ENCODE data around the gene FEN1. TPM values are rescaled to one million over a fixed set of nuclear protein-coding genes. Genes with fewer than 3 reads are reported as not detected.

FEN1 gene
- total RNA-seq, 4 donors from 2014 or later, result 7.1 to 14.2 (median 8.1) TPM

DNA sequence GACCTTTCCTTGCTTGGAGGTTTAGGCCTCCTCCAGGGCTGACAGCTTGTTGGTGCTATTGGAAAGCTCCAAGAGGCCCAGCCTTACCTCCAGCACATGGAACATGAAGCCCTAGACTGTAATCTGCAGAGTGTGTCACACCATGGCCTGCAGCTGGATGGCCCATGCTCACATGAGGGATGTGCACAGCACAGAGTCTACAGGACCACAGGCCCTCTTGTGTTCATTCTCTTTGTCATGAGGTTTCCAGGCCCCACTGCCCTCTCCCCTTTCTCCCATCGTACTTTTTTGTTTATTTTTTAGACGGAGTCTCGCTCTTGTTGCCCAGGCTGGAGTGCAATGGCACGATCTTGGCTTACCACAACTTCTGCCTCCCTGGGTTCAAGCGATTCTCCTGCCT, 14.1 kb downstream of the FEN1 start:
- 78 to 92% methylated on average over 5 of the region's 5 CpGs for whole genome bisulfite sequencing, 2 donors (ENCODE audit: low coverage in 1 of 2)
- Histone ChIP-seq H3K27ac (no peak overlapping the region), H3K36me3 (peaks cover 0 to 98% of the 10 kb centered on the region in 2 donors), H3K27me3 (no peaks in the 10 kb centered on the region), H3K9me3 (no peaks in the 10 kb centered on the region), H3K4me1 (no peaks in the 10 kb centered on the region), H3K4me3 (no peak overlapping the region)
- TF ChIP-seq POLR2AphosphoS5 (IDR thresholded peaks at IDR 0.05), result no peak
- TF ChIP-seq POLR2A (IDR thresholded peaks at IDR 0.05), result no peak
- TF ChIP-seq EP300 (IDR thresholded peaks at IDR 0.05), result no peak
- TF ChIP-seq CTCF (IDR thresholded peaks at IDR 0.05), result no peak
- no peak for ATAC-seq

- Histone ChIP-seq H3K4me1 (peaks cover 0 to 10% (median 2%) of the 10 kb centered on the region in 3 donors), H3K4me3 (no peak overlapping the region), H3K27ac (no peak overlapping the region), H3K9me3 (no peaks in the 10 kb centered on the region), H3K27me3 (no peaks in the 10 kb centered on the region), H3K36me3 (peaks cover 0 to 75% of the 10 kb centered on the region in 2 donors)
- ATAC-seq, result no peak
- no peak for TF ChIP-seq POLR2AphosphoS5 (IDR thresholded peaks at IDR 0.05)
- no peak for TF ChIP-seq EP300 (IDR thresholded peaks at IDR 0.05)
- TF ChIP-seq CTCF (IDR thresholded peaks at IDR 0.05), result no peak
- no peak for TF ChIP-seq POLR2A (IDR thresholded peaks at IDR 0.05)
- 50 to 96% methylated on average over 1 to 5 of the region's 8 CpGs for WGBS, 2 donors (ENCODE audit: low coverage in 1 of 2)
Observed at GRCh38 chr11:61810671-61811175, 18.0 kb downstream of the FEN1 start.

DNA sequence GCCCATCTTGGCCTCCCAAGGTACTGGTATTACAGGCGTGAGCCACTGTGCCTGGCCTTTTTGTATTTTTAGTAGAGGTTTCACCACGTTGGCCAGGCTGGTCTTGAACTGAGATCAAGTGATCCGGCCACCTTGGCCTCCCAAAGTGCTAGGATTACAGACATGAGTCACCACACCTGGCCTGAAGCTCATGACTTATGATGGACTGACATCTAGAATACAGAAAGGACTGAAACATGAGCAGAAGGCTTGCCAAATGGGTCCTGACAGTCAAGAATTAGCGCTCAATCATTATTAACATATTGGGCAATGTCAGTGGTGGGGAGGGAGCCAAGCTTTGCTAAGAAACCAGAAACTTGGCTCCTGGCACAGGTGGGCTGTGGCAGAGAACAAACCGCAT, 19.1 kb downstream of the FEN1 start:
- no peak overlapping the region for H3K4me3 ChIP-seq
- no peak for TF ChIP-seq EP300 (IDR thresholded peaks at IDR 0.05)
- no peak for TF ChIP-seq POLR2AphosphoS5 (IDR thresholded peaks at IDR 0.05)
- peaks cover 0 to 66% of the 10 kb centered on the region in 2 donors for H3K36me3 ChIP-seq
- no peaks in the 10 kb centered on the region for H3K27me3 ChIP-seq
- no peak for ATAC-seq
- peaks cover 0 to 20% (median 2%) of the 10 kb centered on the region in 3 donors for H3K4me1 ChIP-seq
- 82 to 100% methylated on average over 2 of the region's 5 CpGs for WGBS, 2 donors (ENCODE audit: low coverage in 1 of 2)
- no peaks in the 10 kb centered on the region for H3K9me3 ChIP-seq
- H3K27ac ChIP-seq, result no peak overlapping the region

GRCh38 chr11:61812736-61813411, 20.2 kb downstream of the FEN1 start:
- whole genome bisulfite sequencing, 2 donors (ENCODE audit: low coverage in 1 of 2), result 75 to 100% methylated on average over 1 to 2 of the region's 4 CpGs
- no peaks in the 10 kb centered on the region for H3K27me3 ChIP-seq
- TF ChIP-seq POLR2A (IDR thresholded peaks at IDR 0.05), result no peak
- ATAC-seq, result no peak
- H3K36me3 ChIP-seq, result peaks cover 0 to 55% of the 10 kb centered on the region in 2 donors
- no peak overlapping the region for H3K4me3 ChIP-seq
- no peak overlapping the region for H3K27ac ChIP-seq
- H3K4me1 ChIP-seq, result peaks cover 0 to 30% (median 2%) of the 10 kb centered on the region in 3 donors
- H3K9me3 ChIP-seq, result no peaks in the 10 kb centered on the region

- 58 to 68% methylated on average over 13 to 15 of the region's 16 CpGs for WGBS, 2 donors (ENCODE audit: low coverage in 1 of 2)
- TF ChIP-seq POLR2A (IDR thresholded peaks at IDR 0.05) (no peak), CTCF (IDR thresholded peaks at IDR 0.05) (no peak), EP300 (IDR thresholded peaks at IDR 0.05) (no peak), POLR2AphosphoS5 (IDR thresholded peaks at IDR 0.05) (no peak)
- no peaks in the 10 kb centered on the region for H3K27me3 ChIP-seq
- no peaks in the 10 kb centered on the region for H3K9me3 ChIP-seq
- peaks cover 0 to 40% of the 10 kb centered on the region in 2 donors for H3K36me3 ChIP-seq
- peak overlapping the region; percentile 91 to 98 (median 92) for H3K27ac ChIP-seq
- H3K4me3 ChIP-seq, result peak overlapping the region; percentile 59 to 88
- peaks cover 0 to 31% (median 2%) of the 10 kb centered on the region in 3 donors for H3K4me1 ChIP-seq
- ATAC-seq, result no peak
Observed at GRCh38 chr11:61814247-61814957, 21.7 kb downstream of the FEN1 start.

Data from gastroesophageal sphincter (tissue), 4 donors.